ENCODE data around the gene ARSH. TPM values are rescaled to one million over a fixed set of nuclear protein-coding genes. Genes with fewer than 3 reads are reported as not detected.

ARSH gene
- total and polyA plus RNA-seq, 2 of the 8 experiments (the other 6 are each of a cell fraction or from before 2014, with no cell fraction given) = not detected

DNA sequence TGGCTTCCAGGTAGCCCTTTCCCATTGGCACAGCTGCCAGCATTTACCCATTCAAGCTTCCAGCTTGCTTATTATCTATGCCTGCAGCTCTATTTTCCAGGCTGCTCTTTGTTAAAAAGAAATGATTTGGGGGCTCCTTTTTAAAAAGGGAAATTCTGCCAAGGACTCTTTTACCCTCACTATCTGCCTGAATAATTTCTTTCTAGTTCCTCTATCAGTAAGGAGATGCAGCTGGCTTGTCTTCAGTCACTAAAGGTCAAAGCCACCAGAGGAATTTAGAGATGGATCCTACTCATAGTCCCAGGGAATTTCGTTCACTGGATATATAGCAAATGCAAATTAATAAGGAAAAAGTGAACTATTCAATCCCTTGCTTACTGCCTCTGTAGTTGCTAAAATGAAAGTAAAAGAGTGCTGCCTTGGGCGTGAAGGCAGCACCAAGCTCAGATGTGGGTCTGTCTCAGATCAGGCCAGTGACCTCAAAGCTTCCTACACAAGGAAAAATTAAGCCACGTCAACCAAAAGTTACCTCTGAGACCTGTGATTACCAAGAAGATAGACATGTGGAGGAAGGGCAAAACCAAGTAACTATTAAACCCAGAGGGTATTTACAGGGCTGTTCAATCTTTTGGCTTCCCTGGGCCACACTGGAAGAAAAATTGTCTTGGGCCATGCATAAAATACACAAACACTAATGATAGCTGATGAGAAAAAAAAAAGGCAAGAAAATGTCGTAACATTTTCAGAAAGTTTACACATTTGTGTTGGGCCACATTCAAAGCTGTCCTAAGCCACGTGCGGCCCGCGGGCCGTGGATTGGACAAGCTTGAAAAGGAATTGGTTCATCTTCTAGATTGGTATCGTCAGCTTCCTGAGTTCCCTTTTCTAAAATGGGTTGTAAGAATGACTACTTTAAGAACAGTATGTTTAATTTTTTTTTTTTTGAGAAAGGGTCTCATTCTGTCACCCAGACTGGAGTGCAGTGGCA is 40.2 kb downstream of the ARSH start (continued):
- TF ChIP-seq, protein P1, sequence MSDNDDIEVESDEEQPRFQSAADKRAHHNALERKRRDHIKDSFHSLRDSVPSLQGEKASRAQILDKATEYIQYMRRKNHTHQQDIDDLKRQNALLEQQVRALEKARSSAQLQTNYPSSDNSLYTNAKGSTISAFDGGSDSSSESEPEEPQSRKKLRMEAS (IDR thresholded peaks at IDR 0.05) = no peak
- TF ChIP-seq POLR2A (IDR thresholded peaks at IDR 0.05; ENCODE audit: control extremely low read depth in 1 of 2, low read depth in 2 of 2, low read length in 2 of 2) (no peak), TAF1 (IDR thresholded peaks at IDR 0.05; ENCODE audit: low read depth, low read length) (no peak), SAP30 (IDR thresholded peaks at IDR 0.05; ENCODE audit: insufficient read depth, insufficient replicate concordance, low read length) (no peak), CBX8 (IDR thresholded peaks at IDR 0.05; ENCODE audit: borderline replicate concordance, low read depth, low read length) (no peak), RAD21 (IDR thresholded peaks at IDR 0.05 in 1 of 2, conservative IDR thresholded peaks at IDR 0.05 in 1 of 2; ENCODE audit: low read depth in 2 of 2, low read length in 2 of 2) (no peak), CEBPB (IDR thresholded peaks at IDR 0.05; ENCODE audit: low read depth, low read length) (no peak), RFX5 (IDR thresholded peaks at IDR 0.05; ENCODE audit: borderline replicate concordance, low read depth, low read length) (no peak), NRF1 (IDR thresholded peaks at IDR 0.05; ENCODE audit: low read depth, low read length) (no peak), SUZ12 (IDR thresholded peaks at IDR 0.05; ENCODE audit: low read length) (no peak), SP2 (IDR thresholded peaks at IDR 0.05; ENCODE audit: low read length) (no peak), GTF2F1 (IDR thresholded peaks at IDR 0.05; ENCODE audit: borderline replicate concordance, low read depth, low read length) (no peak)

Measured in H1 (cell line).